ENCODE results near the gene ATP8B4. TPM values are rescaled to one million over a fixed set of nuclear protein-coding genes. Genes with fewer than 3 reads are reported as not detected.
A peak's percentile ranks its signal among the peaks of the same experiment; 100 is the strongest.

ATP8B4 gene
- total and polyA plus RNA-seq, 12 donors: 0.39 to 5.3 (median 1.6) TPM

DNA sequence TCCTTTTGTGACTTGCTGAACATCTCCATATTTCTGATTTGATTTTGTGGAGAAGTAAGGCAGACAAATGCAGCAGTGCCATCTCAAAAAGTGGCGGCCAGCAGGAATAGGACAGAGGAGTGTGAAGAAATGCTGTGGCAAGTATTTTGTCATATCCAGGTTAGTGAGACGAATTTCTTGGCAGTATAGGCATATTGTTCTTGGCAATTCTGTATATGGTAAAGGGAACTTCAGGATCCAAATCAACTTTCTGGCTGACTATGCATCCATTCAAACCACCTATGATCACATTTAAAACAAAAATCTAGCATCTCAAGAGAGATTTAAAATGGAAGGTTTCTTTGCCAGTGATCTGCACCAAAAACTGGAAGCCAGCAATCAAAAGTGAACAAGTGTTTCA, 270.2 kb downstream of the ATP8B4 start:
- 68 to 69% methylated on average over 2 of the region's 2 CpGs for WGBS, 2 donors
- Histone ChIP-seq H3K36me3 (peaks cover 0 to 29% (median 0%) of the 10 kb centered on the region in 9 donors), H3K27me3 (no peaks in the 10 kb centered on the region), H3K27ac (peak overlapping the region in 2 of 10 donors; percentile 17 to 70), H3K4me3 (no peak overlapping the region), H3K4me1 (peaks cover 0 to 6% (median 0%) of the 10 kb centered on the region in 9 donors), H3K9me3 (peaks cover 0 to 20% (median 2%) of the 10 kb centered on the region in 11 donors)
- TF ChIP-seq, protein P1, sequence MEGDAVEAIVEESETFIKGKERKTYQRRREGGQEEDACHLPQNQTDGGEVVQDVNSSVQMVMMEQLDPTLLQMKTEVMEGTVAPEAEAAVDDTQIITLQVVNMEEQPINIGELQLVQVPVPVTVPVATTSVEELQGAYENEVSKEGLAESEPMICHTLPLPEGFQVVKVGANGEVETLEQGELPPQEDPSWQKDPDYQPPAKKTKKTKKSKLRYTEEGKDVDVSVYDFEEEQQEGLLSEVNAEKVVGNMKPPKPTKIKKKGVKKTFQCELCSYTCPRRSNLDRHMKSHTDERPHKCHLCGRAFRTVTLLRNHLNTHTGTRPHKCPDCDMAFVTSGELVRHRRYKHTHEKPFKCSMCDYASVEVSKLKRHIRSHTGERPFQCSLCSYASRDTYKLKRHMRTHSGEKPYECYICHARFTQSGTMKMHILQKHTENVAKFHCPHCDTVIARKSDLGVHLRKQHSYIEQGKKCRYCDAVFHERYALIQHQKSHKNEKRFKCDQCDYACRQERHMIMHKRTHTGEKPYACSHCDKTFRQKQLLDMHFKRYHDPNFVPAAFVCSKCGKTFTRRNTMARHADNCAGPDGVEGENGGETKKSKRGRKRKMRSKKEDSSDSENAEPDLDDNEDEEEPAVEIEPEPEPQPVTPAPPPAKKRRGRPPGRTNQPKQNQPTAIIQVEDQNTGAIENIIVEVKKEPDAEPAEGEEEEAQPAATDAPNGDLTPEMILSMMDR (IDR thresholded peaks at IDR 0.05): no peak
- no peak for ATAC-seq
- no peak for DNase-seq
- intact Hi-C loops (cut with DNase I): no loop called here

DNA sequence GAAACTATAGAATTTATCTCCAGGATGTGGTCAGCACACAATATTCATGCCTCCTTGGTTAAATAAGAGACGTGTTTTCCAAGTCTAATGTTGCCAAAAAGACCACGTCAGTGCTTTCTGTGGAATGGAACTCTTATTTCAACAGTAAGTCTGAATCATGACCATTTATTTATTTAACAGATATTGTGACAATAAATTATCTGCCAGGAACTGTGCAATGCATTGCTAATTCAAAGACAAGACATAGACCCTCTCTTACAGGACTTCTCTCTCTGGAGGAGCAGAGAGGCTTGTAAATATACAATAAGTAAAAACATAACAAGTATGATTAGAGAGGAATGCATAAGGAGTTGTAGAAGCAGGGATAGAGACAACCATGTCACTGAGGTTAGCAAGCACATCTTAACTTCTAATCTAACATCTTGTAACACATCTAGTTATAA, 270.7 kb downstream of the ATP8B4 start:
- 56 to 59% methylated on average over 2 of the region's 2 CpGs for WGBS, 2 donors
- Histone ChIP-seq H3K4me3 (no peak overlapping the region), H3K4me1 (peaks cover 0 to 6% (median 0%) of the 10 kb centered on the region in 9 donors), H3K27me3 (no peaks in the 10 kb centered on the region), H3K36me3 (peaks cover 0 to 28% (median 0%) of the 10 kb centered on the region in 9 donors), H3K9me3 (peaks cover 0 to 20% (median 2%) of the 10 kb centered on the region in 11 donors), H3K27ac (peak overlapping the region in 5 of 10 donors; percentile 17 to 70 (median 21))
- peak in 2 of 8 donors; percentile 16 to 61 for ATAC-seq
- intact Hi-C loops (cut with DNase I): no loop called here
- TF ChIP-seq, protein P1 (IDR thresholded peaks at IDR 0.05): no peak
- no peak for DNase-seq

DNA sequence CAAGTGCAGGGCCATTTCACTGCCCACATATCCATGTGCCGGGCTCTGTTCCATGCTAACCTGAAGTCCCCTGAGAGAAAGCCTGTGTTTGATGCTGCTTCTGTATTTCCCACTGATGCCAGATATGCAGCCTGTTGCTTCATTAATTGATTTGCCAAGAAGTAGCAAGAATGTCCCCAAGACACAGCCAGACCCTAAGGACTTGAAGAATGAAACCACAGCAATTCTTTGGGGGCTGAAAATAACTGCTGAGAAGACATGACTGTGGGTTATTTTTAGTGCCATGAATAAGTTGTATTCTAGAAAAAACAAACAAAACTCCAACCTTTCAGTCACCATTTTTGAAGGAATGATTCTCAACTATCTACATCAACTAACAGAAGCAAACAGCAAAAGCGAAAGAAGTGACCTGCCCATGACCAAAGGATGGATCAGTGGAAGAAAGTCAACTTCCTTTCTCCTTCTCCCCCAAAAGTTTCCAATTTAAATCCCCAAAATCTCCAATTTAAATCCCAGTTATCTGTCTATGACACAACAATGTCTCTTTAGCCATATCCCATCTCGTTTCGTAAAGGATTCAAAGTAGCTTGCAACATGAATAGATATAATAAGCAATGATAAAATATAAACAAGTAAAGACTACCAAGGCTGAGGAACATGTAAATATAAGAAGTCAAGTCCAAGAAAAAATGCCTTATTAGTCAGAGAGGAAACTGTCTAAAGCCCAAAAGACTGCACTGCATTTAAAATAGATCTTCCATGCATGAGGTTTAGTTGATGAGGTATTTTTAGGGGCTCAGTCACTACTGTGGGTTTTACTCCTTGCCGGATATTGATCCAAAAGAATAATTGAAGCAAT, 271.4 kb downstream of the ATP8B4 start:
- Histone ChIP-seq H3K9me3 (peaks cover 0 to 25% (median 2%) of the 10 kb centered on the region in 11 donors), H3K4me3 (no peak overlapping the region), H3K4me1 (peaks cover 0 to 6% (median 0%) of the 10 kb centered on the region in 9 donors), H3K27me3 (no peaks in the 10 kb centered on the region), H3K36me3 (peaks cover 0 to 29% (median 0%) of the 10 kb centered on the region in 9 donors), H3K27ac (peak overlapping the region in 6 of 10 donors; percentile 7 to 70 (median 20))
- WGBS, 2 donors: 63 to 75% methylated on average over 5 of the region's 5 CpGs
- TF ChIP-seq, protein P1 (IDR thresholded peaks at IDR 0.05): no peak
- ATAC-seq: peak in 3 of 8 donors; percentile 24 to 58 (median 49)
- intact Hi-C loops (cut with DNase I): no loop called here
- no peak for DNase-seq

DNA sequence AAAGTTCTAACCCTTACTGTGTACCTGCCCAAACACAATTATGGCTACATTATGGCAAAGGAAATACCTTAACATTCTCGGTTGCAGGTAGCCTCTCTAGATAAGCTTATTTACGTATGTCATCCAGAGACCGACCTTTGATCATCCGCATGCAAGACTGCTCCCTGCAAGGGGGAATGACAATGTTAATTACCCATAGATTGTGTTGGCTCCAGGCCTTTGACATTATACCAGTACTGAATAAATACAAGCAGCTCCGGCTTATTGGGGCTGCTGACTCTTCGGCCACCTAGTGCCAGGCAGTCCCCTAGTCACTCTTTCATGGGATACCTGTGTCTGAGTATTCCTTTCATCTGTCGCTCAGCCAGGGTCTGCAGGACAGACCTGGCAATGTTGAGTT, 274.6 kb downstream of the ATP8B4 start:
- DNase-seq: no peak
- intact Hi-C loops (cut with DNase I): no loop called here
- Histone ChIP-seq H3K27ac (no peak overlapping the region), H3K9me3 (peaks cover 0 to 30% (median 0%) of the 10 kb centered on the region in 11 donors), H3K4me1 (peaks cover 0 to 6% (median 0%) of the 10 kb centered on the region in 9 donors), H3K27me3 (no peaks in the 10 kb centered on the region), H3K36me3 (peaks cover 0 to 32% (median 0%) of the 10 kb centered on the region in 9 donors), H3K4me3 (no peak overlapping the region)
- WGBS, 2 donors: 90 to 93% methylated on average over 7 of the region's 7 CpGs
- TF ChIP-seq, protein P1 (IDR thresholded peaks at IDR 0.05): no peak
- no peak for ATAC-seq
